Ishikawa (cell line): ENCODE data around the gene MEIS1.

Source experiments
- CEBPB ChIP-seq: IDR thresholded peaks from 2 replicates; pipeline ENCODE4 v1.6.1; 2012
- CREB1 ChIP-seq: IDR thresholded peaks from 2 replicates; pipeline ENCODE4 v1.6.1; 2012; ENCODE audit warnings: low read depth
- EGR1 ChIP-seq: IDR thresholded peaks from 2 replicates; pipeline ENCODE4 v1.6.1; 2012
- EP300 ChIP-seq: IDR thresholded peaks from 2 replicates; pipeline ENCODE4 v1.6.1; 2012; ENCODE audit warnings: borderline replicate concordance
- FOXM1 ChIP-seq: IDR thresholded peaks from 2 replicates; pipeline ENCODE4 v1.6.1; 2012; ENCODE audit warnings: low read depth, borderline replicate concordance
- MAX ChIP-seq: IDR thresholded peaks from 2 replicates; pipeline ENCODE4 v1.6.1; 2012
- NFIC ChIP-seq: IDR thresholded peaks from 2 replicates; pipeline ENCODE4 v1.6.1; 2012
- RAD21 ChIP-seq: IDR thresholded peaks from 2 replicates; pipeline ENCODE4 v1.6.1; 2012; ENCODE audit warnings: low read depth
- REST ChIP-seq: IDR thresholded peaks from 2 replicates; pipeline ENCODE4 v1.6.1; 2012; ENCODE audit warnings: low read depth, mild to moderate bottlenecking
- TAF1 ChIP-seq: IDR thresholded peaks from 2 replicates; pipeline ENCODE4 v1.6.1; 2012; ENCODE audit warnings: low read depth, mild to moderate bottlenecking
- TCF12 ChIP-seq: IDR thresholded peaks from 2 replicates; pipeline ENCODE4 v1.6.1; 2012; ENCODE audit warnings: low read depth
- TEAD4 ChIP-seq: IDR thresholded peaks from 2 replicates; pipeline ENCODE4 v1.6.1; 2012
- YY1 ChIP-seq: IDR thresholded peaks from 2 replicates; pipeline ENCODE4 v1.6.1; 2012; ENCODE audit warnings: low read depth
- ZBTB7A ChIP-seq: IDR thresholded peaks from 2 replicates; pipeline ENCODE4 v1.6.1; 2012; ENCODE audit warnings: low read depth
- TF ChIP-seq, protein P1 (sequence below): IDR thresholded peaks from 2 replicates; pipeline ENCODE4 v1.6.1; 2012

MEIS1 gene

DNA sequence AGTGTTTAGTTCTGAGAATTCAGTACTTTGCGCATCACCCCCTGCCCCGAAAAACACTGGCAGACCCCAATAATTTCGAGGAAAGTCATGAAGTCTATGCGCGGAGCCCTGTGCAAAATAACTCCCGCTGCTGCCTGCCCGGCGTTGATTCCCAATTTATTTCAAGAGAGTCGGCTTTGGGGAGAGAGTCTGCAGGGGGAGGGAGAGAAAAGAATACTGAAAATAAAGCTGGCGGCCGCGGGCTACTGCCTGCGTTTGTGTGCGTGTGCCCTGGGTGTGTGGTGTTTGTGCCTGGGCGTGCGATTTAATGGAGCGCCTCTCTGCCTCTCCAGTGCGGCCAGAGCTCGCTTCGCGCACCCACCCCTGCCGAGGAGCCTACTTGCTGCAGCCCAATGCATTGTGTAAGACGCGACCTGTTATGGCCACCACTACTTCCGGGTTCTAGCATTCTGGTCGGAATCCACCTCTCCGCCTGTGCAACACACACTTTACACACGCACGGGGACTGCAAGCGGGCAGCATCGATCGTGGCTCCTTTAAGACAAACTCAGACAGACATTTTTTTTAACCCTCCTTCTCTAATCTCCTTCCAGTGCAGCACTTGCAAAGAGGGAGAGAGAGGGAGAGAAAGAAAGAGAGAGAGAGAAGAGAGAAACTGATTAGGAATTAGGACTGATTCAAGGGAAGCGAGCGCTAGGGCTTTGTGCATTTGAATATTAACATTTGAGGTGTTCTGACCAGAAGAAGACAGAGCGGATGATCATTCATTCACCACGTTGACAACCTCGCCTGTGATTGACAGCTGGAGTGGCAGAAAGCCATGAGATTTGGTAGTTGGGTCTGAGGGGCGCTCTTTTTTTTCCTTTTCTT is at the start of gene MEIS1:
MEIS1 (plus strand) TSS at position 447 of the 870 bp plus-strand sequence. CDS start 732 bp downstream, outside the sequence.
- peak; percentile 73 for TF ChIP-seq MAX
- peak; percentile 34; the same call in 1 of the 2 replicates for TF ChIP-seq NFIC
- TF ChIP-seq CREB1, result no peak
- peak; percentile 4; the same call in 1 of the 2 replicates for TF ChIP-seq RAD21
- TF ChIP-seq FOXM1, result peak; percentile 47; the same call in 1 of the 2 replicates
- TF ChIP-seq ZBTB7A, result no peak
- peak; percentile 94 for TF ChIP-seq TAF1
- TF ChIP-seq TCF12, result peak; percentile 55
- no peak for TF ChIP-seq EGR1
- TF ChIP-seq EP300, result peak; percentile 61; the same call in 1 of the 2 replicates
- 0 out of 2 replicates have a peak, but pooled peaks have one; percentile 16 for TF ChIP-seq REST
- TF ChIP-seq YY1, result peak; percentile 84
- TF ChIP-seq, protein P1, sequence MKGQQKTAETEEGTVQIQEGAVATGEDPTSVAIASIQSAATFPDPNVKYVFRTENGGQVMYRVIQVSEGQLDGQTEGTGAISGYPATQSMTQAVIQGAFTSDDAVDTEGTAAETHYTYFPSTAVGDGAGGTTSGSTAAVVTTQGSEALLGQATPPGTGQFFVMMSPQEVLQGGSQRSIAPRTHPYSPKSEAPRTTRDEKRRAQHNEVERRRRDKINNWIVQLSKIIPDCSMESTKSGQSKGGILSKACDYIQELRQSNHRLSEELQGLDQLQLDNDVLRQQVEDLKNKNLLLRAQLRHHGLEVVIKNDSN, result no peak
- peak; percentile 68 for TF ChIP-seq TEAD4
- TF ChIP-seq CEBPB, result peak; percentile 95

GRCh38 chr2:66387016-66387753 is 47.7 kb upstream of the MEIS1 start:
- TF ChIP-seq TAF1, result no peak
- TF ChIP-seq YY1, result no peak
- no peak for TF ChIP-seq TCF12
- no peak for TF ChIP-seq MAX
- no peak for TF ChIP-seq ZBTB7A
- no peak for TF ChIP-seq EP300
- TF ChIP-seq, protein P1, result no peak
- no peak for TF ChIP-seq EGR1
- TF ChIP-seq REST, result no peak

DNA sequence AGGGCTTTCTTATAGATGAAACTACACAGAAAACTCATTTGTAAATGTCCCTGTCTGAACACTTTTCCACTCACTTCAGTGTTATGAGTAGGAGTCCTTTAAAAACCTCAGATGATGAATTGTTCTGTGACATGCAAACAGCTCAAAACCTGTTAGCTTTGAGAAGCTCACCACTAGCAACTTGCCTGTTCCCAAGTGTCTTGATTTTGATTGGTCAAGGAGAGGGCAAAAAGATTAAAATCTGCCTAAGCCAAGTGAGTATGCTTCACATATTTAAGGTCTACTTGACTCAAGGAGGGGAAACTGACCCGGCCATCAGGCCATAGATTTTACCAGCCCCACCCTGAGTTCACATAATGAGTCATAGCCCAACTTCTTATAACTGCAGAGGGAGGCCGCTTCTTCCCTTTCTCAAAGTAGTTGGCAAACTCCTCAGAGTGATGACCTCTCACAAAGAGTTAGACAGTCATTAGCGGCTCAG is 45.2 kb upstream of the MEIS1 start:
- no peak for TF ChIP-seq TAF1
- no peak for TF ChIP-seq EGR1
- TF ChIP-seq YY1, result no peak
- no peak for TF ChIP-seq MAX
- no peak for TF ChIP-seq FOXM1
- TF ChIP-seq, protein P1, result no peak
- no peak for TF ChIP-seq NFIC
- TF ChIP-seq TEAD4, result no peak
- TF ChIP-seq CREB1, result no peak
- TF ChIP-seq RAD21, result no peak
- no peak for TF ChIP-seq TCF12
- no peak for TF ChIP-seq ZBTB7A
- no peak for TF ChIP-seq EP300
- no peak for TF ChIP-seq CEBPB
- no peak for TF ChIP-seq REST
